Measurements from ENCODE around the gene HILPDA.

GRCh38 chr7:128422037-128422436 is 33.6 kb upstream of the HILPDA start:
- no peak for TF ChIP-seq MAX (IDR thresholded peaks at IDR 0.05)
- TF ChIP-seq CREB1 (IDR thresholded peaks at IDR 0.05; ENCODE audit: low read depth): no peak
- no peak for TF ChIP-seq YY1 (IDR thresholded peaks at IDR 0.05; ENCODE audit: low read depth)
- TF ChIP-seq EP300 (IDR thresholded peaks at IDR 0.05; ENCODE audit: borderline replicate concordance): no peak
- no peak for TF ChIP-seq TEAD4 (IDR thresholded peaks at IDR 0.05)

All from Ishikawa (cell line).